Lung (tissue), 12 donors: ENCODE data around the gene TYMP. TPM values are rescaled to one million over a fixed set of nuclear protein-coding genes. Genes with fewer than 3 reads are reported as not detected.
A peak's percentile ranks its signal among the peaks of the same experiment; 100 is the strongest.

Experiments used
- ATAC-seq: fragments of 200-7000 bp; cut with Tn5 transposase; one replicate; pipeline ENCODE4 v1.9.1; 2020; ENCODE audit warnings: moderate number of reproducible peaks; ENCODE audit not compliant: insufficient read depth, low FRiP score
- DNase-seq, 3 donors: peaks; one replicate each; pipeline ENCODE4 v3.0.0-alpha.2; 2013 to 2017
- H3K27ac ChIP-seq, 2 donors: one replicate each; pipeline ENCODE4 v1.5.1; 2013; ENCODE audit warnings: mild to moderate bottlenecking in 2 of 2, moderate library complexity in 2 of 2, control low read depth in 1 of 2, inconsistent platforms in 1 of 2, low read depth in 1 of 2, low read length in 1 of 2
- H3K27me3 ChIP-seq, 3 donors: one replicate each; pipeline ENCODE4 v1.5.1; 2013; ENCODE audit warnings: low read length in 2 of 3; ENCODE audit not compliant: control insufficient read depth in 3 of 3, insufficient read depth in 3 of 3
- H3K36me3 ChIP-seq, 4 donors: one replicate each; pipeline ENCODE4 v1.5.1; 2013; ENCODE audit warnings: low read length in 4 of 4, mild to moderate bottlenecking in 1 of 4, moderate library complexity in 1 of 4; ENCODE audit not compliant: control insufficient read depth in 4 of 4, insufficient read depth in 4 of 4
- H3K4me1 ChIP-seq, 5 donors: one replicate each; pipeline ENCODE4 v1.5.1; 2013; ENCODE audit warnings: low read length in 5 of 5, mild to moderate bottlenecking in 2 of 5, moderate library complexity in 1 of 5; ENCODE audit not compliant: control insufficient read depth in 5 of 5, insufficient read depth in 5 of 5
- H3K4me3 ChIP-seq: one replicate; pipeline ENCODE4 v1.5.1; 2013; ENCODE audit warnings: mild to moderate bottlenecking, control low read depth, moderate library complexity
- H3K9ac ChIP-seq, 2 donors: one replicate each; pipeline ENCODE4 v1.5.1; 2013; ENCODE audit warnings: low read length in 2 of 2, control low read depth in 1 of 2; ENCODE audit not compliant: insufficient read depth in 1 of 2
- H3K9me3 ChIP-seq, 4 donors: one replicate each; pipeline ENCODE4 v1.5.1; 2013; ENCODE audit warnings: low read length in 3 of 4, mild to moderate bottlenecking in 1 of 4, moderate library complexity in 1 of 4; ENCODE audit not compliant: control insufficient read depth in 4 of 4, insufficient read depth in 3 of 4
- CTCF ChIP-seq: IDR thresholded peaks from 2 replicates; pipeline ENCODE4 v1.5.1; 2012; ENCODE audit warnings: mild to moderate bottlenecking; ENCODE audit errors: control extremely low read depth, extremely low read depth
- WGBS, 2 donors: extraction: QIAGEN DNeasy Blood & Tissue Kit; methylation state at CpG; one replicate each; pipeline ENCODE4 v1.1.7; 2013; 5-methylcytosine and 5-hydroxymethylcytosine counted together
- polyA plus RNA-seq, 2 donors: library from polyadenylated mRNA; stranded (reverse); fragments of 200-250 nt; gene quantifications; one replicate each; pipeline ENCODE4 v1.2.1, GENCODE V29; 2013
- total RNA-seq, 2 donors: library from RNA; depleted of rRNA in 1 of 2; stranded (reverse); fragments of >200 nt in 1 of 2; gene quantifications; one replicate each; pipeline ENCODE4 v1.2.1, GENCODE V29; 2014 to 2021
- donor health status: control.
- donor health status: control.
- donor health status: Bipolar disorder and iron deficiency.
- donor health status: healthy.
- donor health status: DM: yes; HTN: yes; CAD: no.

TYMP gene
- total and polyA plus RNA-seq, 4 donors, result 52.7 to 641 (median 233) TPM

- ATAC-seq (no peak), DNase-seq (no peak)
- H3K4me1 ChIP-seq, result peaks cover 0 to 7% (median 0%) of the 10 kb centered on the region in 5 donors
- H3K27ac ChIP-seq, result no peak overlapping the region
- H3K4me3 ChIP-seq, result no peak overlapping the region
- H3K36me3 ChIP-seq, result peaks cover 0 to 8% (median 0%) of the 10 kb centered on the region in 4 donors
- H3K27me3 ChIP-seq, result no peaks in the 10 kb centered on the region
- H3K9me3 ChIP-seq, result no peaks in the 10 kb centered on the region
- no peak for TF ChIP-seq CTCF
- 91 to 95% methylated on average over 7 of the region's 7 CpGs for WGBS, 2 donors
- H3K9ac ChIP-seq, result no peak overlapping the region
Observed at GRCh38 chr22:50567721-50568252, 38.0 kb upstream of the TYMP start.

GRCh38 chr22:50564289-50564688 lies 34.5 kb upstream of the TYMP start:
- Histone ChIP-seq H3K4me3 (no peak overlapping the region), H3K4me1 (peaks cover 0 to 7% (median 0%) of the 10 kb centered on the region in 5 donors), H3K9me3 (no peaks in the 10 kb centered on the region), H3K9ac (no peak overlapping the region), H3K27ac (no peak overlapping the region), H3K27me3 (peaks cover 0 to 6% (median 0%) of the 10 kb centered on the region in 3 donors), H3K36me3 (peaks cover 0 to 2% (median 0%) of the 10 kb centered on the region in 4 donors)
- TF ChIP-seq CTCF, result no peak
- WGBS, 2 donors, result 91 to 95% methylated on average over 11 of the region's 11 CpGs
- ATAC-seq (no peak), DNase-seq (no peak)

GRCh38 chr22:50563413-50564160 lies 33.8 kb upstream of the TYMP start:
- peaks cover 0 to 6% (median 0%) of the 10 kb centered on the region in 3 donors for H3K27me3 ChIP-seq
- peak overlapping the region in 1 of 2 donors; percentile 58 for H3K9ac ChIP-seq
- peak overlapping the region; percentile 37 to 77 for H3K27ac ChIP-seq
- no peak for DNase-seq
- H3K9me3 ChIP-seq, result no peaks in the 10 kb centered on the region
- H3K36me3 ChIP-seq, result no peaks in the 10 kb centered on the region
- peak; percentile 10 for ATAC-seq
- TF ChIP-seq CTCF, result no peak
- H3K4me3 ChIP-seq, result no peak overlapping the region
- H3K4me1 ChIP-seq, result peaks cover 0 to 7% (median 0%) of the 10 kb centered on the region in 5 donors
- 25 to 36% methylated on average over 17 of the region's 17 CpGs for WGBS, 2 donors
